Suprapubic skin (tissue), 4 donors: ENCODE measurements around the gene SH3YL1.

ENCODE experiments used
- EP300 ChIP-seq: sonication (generic); formaldehyde crosslinking; IDR thresholded peaks from one replicate; pipeline ENCODE4 v1.6.1; 2017; ENCODE audit warnings: antibody characterized with exemption
- POLR2AphosphoS5 ChIP-seq, 3 donors: sonication (generic); formaldehyde crosslinking; IDR thresholded peaks; one replicate each; pipeline ENCODE4 v1.6.1; 2017; ENCODE audit warnings: antibody characterized with exemption in 3 of 3

- no peak for TF ChIP-seq POLR2AphosphoS5 (IDR thresholded peaks at IDR 0.05)
- no peak for TF ChIP-seq EP300
Measured at GRCh38 chr2:234421-234820, 29.4 kb downstream of the SH3YL1 start.
